ENCODE results near the gene CUZD1.

DNA sequence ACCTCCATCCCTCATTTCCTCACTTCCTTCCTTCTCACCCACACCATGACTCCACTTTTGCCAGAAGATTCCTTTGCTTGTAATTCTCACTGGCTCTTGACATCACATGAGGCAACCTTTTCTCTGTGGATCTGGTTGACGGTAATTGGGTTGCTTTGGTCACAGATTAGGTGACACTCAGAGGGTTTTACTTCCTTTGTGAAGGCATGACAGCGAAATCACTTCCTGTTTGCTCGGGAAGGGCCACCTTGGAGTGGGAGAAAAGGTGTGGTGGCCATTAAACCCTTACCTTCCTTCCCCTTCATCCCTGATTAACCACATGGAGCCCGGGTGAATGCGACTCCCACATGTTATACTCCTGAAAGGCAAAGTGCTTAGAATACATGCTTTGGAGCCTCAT is 30.2 kb downstream of the CUZD1 start:
- TF ChIP-seq, protein P1, sequence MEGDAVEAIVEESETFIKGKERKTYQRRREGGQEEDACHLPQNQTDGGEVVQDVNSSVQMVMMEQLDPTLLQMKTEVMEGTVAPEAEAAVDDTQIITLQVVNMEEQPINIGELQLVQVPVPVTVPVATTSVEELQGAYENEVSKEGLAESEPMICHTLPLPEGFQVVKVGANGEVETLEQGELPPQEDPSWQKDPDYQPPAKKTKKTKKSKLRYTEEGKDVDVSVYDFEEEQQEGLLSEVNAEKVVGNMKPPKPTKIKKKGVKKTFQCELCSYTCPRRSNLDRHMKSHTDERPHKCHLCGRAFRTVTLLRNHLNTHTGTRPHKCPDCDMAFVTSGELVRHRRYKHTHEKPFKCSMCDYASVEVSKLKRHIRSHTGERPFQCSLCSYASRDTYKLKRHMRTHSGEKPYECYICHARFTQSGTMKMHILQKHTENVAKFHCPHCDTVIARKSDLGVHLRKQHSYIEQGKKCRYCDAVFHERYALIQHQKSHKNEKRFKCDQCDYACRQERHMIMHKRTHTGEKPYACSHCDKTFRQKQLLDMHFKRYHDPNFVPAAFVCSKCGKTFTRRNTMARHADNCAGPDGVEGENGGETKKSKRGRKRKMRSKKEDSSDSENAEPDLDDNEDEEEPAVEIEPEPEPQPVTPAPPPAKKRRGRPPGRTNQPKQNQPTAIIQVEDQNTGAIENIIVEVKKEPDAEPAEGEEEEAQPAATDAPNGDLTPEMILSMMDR (IDR thresholded peaks at IDR 0.05): no peak
- TF ChIP-seq POLR2A (IDR thresholded peaks at IDR 0.05): no peak

All from right lobe of liver (tissue), 4 donors.